ENCODE results near the gene HJURP.

GRCh38 chr2:233802132-233802815 is 52.1 kb downstream of the HJURP start:
- TF ChIP-seq POLR2A (IDR thresholded peaks at IDR 0.05), result no peak
- TF ChIP-seq, protein P1, sequence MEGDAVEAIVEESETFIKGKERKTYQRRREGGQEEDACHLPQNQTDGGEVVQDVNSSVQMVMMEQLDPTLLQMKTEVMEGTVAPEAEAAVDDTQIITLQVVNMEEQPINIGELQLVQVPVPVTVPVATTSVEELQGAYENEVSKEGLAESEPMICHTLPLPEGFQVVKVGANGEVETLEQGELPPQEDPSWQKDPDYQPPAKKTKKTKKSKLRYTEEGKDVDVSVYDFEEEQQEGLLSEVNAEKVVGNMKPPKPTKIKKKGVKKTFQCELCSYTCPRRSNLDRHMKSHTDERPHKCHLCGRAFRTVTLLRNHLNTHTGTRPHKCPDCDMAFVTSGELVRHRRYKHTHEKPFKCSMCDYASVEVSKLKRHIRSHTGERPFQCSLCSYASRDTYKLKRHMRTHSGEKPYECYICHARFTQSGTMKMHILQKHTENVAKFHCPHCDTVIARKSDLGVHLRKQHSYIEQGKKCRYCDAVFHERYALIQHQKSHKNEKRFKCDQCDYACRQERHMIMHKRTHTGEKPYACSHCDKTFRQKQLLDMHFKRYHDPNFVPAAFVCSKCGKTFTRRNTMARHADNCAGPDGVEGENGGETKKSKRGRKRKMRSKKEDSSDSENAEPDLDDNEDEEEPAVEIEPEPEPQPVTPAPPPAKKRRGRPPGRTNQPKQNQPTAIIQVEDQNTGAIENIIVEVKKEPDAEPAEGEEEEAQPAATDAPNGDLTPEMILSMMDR (IDR thresholded peaks at IDR 0.05), result no peak
- no peak for TF ChIP-seq POLR2AphosphoS5 (IDR thresholded peaks at IDR 0.05)

Measured in upper lobe of left lung (tissue), 4 donors.